ENCODE measurements around the gene B3GNT9. TPM values are rescaled to one million over a fixed set of nuclear protein-coding genes. Genes with fewer than 3 reads are reported as not detected.

Gene B3GNT9
- total RNA-seq, 4 donors from 2014 or later, result 2.5 to 4.0 (median 3.5) TPM

DNA sequence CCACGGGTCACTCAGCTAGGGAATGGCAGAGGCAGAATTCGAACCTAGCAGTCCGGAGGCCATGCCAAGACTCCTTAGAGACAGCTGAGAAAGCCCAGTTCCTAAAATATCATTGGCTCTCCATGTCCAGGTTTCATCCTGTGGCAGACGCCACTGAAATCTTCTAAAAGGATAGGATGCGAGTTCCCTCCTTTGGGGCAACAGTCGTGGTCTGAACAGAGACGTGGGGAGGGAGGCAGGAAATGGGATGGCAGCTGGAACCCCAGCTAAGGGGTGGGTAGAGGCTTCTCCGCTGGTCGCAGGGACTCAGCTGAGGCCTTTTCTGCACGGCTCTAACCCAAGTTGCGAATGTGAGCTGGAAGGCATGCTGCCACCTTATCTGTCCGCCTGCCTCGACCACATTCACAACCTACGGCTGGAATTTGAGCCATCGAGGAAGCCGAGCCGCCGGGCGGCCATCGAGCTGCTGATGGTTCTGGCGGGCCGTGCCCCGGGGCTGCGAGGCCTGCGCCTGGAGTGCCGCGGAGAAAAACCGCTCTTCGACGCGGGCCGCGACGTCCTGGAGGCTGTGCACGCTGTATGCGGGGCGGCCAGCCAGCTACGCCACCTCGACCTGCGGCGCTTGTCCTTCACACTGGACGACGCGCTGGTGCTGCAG lies 11.8 kb upstream of the B3GNT9 start:
- Histone ChIP-seq H3K9me3 (no peaks in the 10 kb centered on the region), H3K4me1 (peaks cover 17 to 56% (median 34%) of the 10 kb centered on the region in 4 donors), H3K27me3 (peaks cover 0 to 3% of the 10 kb centered on the region in 2 donors), H3K36me3 (no peaks in the 10 kb centered on the region), H3K4me3 (peak overlapping the region in 3 of 4 donors; percentile 37 to 57 (median 39)), H3K27ac (peak overlapping the region in 1 of 4 donors; percentile 38)
- DNase-seq, result no peak
- no peak for TF ChIP-seq CTCF (IDR thresholded peaks at IDR 0.05)
- no peak for TF ChIP-seq POLR2A (IDR thresholded peaks at IDR 0.05)

DNA sequence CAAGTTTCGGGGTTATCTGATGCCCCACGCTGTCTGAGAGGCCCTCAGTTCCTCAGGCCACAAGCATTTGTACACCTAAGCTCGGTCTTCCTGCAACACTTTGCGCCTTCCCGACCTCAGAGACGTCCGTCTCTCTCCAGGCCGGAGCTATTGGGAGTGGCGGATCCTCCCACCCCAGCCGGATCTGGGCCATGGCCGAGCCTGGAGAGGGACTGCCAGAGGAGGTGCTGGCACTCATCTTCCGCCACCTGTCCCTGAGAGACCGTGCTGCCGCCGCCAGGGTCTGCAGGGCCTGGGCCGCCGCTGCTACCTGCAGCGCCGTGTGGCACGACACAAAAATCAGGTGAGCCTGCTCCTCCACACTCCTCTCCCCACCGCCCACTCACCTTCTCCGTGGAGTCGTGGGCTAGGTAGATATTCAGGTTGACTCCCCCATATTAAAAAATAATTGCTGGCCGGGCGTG lies 10.8 kb upstream of the B3GNT9 start:
- Histone ChIP-seq H3K36me3 (no peaks in the 10 kb centered on the region), H3K27ac (no peak overlapping the region), H3K9me3 (no peaks in the 10 kb centered on the region), H3K4me3 (no peak overlapping the region), H3K4me1 (peaks cover 17 to 59% (median 34%) of the 10 kb centered on the region in 4 donors), H3K27me3 (peaks cover 0 to 3% of the 10 kb centered on the region in 2 donors)
- TF ChIP-seq POLR2A (IDR thresholded peaks at IDR 0.05) (no peak), CTCF (IDR thresholded peaks at IDR 0.05) (no peak)
- DNase-seq, result no peak

DNA sequence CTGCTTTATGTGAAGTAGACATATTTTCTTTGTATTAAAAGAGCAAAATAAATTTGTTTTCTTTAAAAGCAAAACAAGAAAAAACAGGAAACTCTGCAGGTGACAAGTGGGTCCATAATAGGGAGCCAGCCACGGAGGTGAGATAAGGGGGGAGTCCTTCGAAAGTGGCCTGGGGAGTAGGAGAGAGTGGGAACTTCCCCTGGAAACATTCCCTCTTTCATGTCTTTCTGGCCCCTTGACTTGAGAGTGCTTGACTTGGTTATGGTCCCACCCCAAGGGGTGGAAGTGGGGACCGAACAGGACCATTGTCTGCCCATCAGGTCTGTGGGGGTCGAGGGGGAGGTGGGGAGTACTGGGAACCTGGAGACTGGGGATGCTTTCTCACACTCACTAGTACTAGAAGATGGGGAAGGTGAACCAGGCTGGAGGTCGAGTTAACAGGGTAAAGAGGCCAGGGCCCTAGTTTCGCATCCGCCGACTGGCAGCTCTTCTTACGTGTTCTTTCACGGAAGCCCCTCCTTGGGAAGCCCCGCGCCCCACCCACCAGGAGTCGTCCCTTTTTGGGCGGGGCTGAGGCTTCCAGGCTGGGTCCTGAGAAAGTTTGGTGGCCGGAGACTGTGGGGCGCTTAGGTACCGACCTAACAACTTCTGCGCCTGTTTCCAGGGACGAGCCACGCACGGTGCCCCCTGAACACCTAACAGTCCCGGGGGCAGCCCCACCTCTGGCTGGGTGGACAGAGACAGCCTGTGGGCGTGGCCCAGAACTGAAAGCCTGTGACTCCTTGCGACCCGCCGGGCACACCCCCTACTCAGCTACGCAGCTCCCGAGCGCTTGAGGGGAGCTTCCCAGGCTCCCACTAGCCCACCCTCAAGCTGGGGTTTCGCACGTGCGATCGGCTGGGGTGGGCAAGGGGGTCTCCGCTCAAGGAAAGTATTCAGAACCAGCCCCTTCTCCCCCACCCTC lies 8.1 kb upstream of the B3GNT9 start:
- Histone ChIP-seq H3K9me3 (no peaks in the 10 kb centered on the region), H3K4me1 (peaks cover 14 to 59% (median 27%) of the 10 kb centered on the region in 4 donors), H3K4me3 (peak overlapping the region; percentile 87 to 96 (median 91)), H3K27ac (peak overlapping the region; percentile 89 to 95 (median 92)), H3K27me3 (no peaks in the 10 kb centered on the region), H3K36me3 (no peaks in the 10 kb centered on the region)
- DNase-seq, result peak; percentile 76 to 93 (median 84)
- TF ChIP-seq CTCF (IDR thresholded peaks at IDR 0.05) (no peak), POLR2A (IDR thresholded peaks at IDR 0.05) (peak in 1 of 2 donors; percentile 32)

GRCh38 chr16:67157892-67158635 lies 7.3 kb upstream of the B3GNT9 start:
- no peaks in the 10 kb centered on the region for H3K36me3 ChIP-seq
- H3K4me3 ChIP-seq, result peak overlapping the region in 1 of 4 donors; percentile 89
- DNase-seq, result no peak
- H3K4me1 ChIP-seq, result peaks cover 9 to 50% (median 19%) of the 10 kb centered on the region in 4 donors
- peak overlapping the region in 3 of 4 donors; percentile 57 to 94 (median 57) for H3K27ac ChIP-seq
- H3K9me3 ChIP-seq, result no peaks in the 10 kb centered on the region
- H3K27me3 ChIP-seq, result no peaks in the 10 kb centered on the region
- no peak for TF ChIP-seq CTCF (IDR thresholded peaks at IDR 0.05)
- no peak for TF ChIP-seq POLR2A (IDR thresholded peaks at IDR 0.05)

DNA sequence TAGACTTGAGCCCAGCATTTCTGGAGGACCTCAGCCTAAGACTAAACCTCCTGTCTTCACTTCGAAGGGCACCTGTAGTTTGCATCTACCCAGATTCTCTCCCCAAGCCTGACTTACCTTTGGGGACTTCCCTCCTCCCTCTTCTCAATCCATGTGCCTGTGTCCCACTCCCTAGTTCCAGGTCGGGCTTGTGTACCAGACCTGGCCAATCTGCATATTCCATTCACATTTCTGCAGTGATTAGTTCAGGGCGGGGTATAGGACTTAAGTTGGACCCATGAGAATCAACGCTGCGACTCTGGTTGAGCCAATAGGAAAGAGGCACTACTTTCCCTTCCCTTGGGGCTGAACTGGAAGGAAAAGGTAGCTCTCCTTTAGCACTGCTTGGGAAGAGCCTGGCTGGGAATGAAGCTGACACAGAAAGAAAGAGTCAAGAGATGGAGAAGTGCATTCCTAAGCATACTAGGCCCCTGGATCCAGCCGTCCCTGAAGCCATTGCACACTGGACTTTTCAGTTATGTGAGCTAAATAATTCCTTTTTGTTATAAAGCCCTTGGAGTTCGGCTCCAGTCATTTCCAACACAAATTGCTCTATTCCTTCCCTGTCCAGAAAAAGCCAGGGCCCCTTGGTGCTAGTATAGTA lies 6.4 kb upstream of the B3GNT9 start:
- TF ChIP-seq POLR2A (IDR thresholded peaks at IDR 0.05) (no peak), CTCF (IDR thresholded peaks at IDR 0.05) (no peak)
- peak overlapping the region in 2 of 4 donors; percentile 1 to 57 for H3K27ac ChIP-seq
- no peaks in the 10 kb centered on the region for H3K36me3 ChIP-seq
- H3K4me1 ChIP-seq, result peaks cover 7 to 42% (median 13%) of the 10 kb centered on the region in 4 donors
- no peak for DNase-seq
- H3K27me3 ChIP-seq, result no peaks in the 10 kb centered on the region
- H3K9me3 ChIP-seq, result no peaks in the 10 kb centered on the region
- no peak overlapping the region for H3K4me3 ChIP-seq
